A673 (cell line): ENCODE data around the gene ENDOD1. TPM values are rescaled to one million over a fixed set of nuclear protein-coding genes. Genes with fewer than 3 reads are reported as not detected.

Source experiments
- BruUV-seq: library from RNA; stranded (reverse); fragments of 400-500 nt; replicated peaks from 2 replicates; lab custom pipeline; 2021; lab: Mats Ljungman, UMichigan
- CTCF ChIA-PET: fragments of 300-600 bp; sonication (Branson Sonifier 250); formaldehyde crosslinking; loops from one replicate; lab custom pipeline; 2022; ENCODE audit warnings: antibody characterized with exemption; lab: Charles Lee
- POLR2A ChIA-PET: fragments of 300-600 bp; sonication (Branson Sonifier 250); formaldehyde crosslinking; loops from one replicate; lab custom pipeline; 2022; ENCODE audit warnings: antibody characterized with exemption; ENCODE audit not compliant: low non-redundant PET; lab: Charles Lee
- DNase-seq: peaks from one replicate; pipeline ENCODE4 v3.0.0-alpha.2; 2015; ENCODE audit warnings: low spot score
- H3K27ac ChIP-seq: fragments of 200-600 bp; sonication (generic); 2 replicates; pipeline ENCODE4 v1.5.1; 2016; ENCODE audit warnings: mixed run types, low read depth, mild to moderate bottlenecking, mixed read lengths, antibody characterized with exemption, low read length; ENCODE audit not compliant: poor library complexity, severe bottlenecking
- H3K27me3 ChIP-seq: fragments of 200-600 bp; sonication (generic); replicated peaks from 2 replicates; pipeline ENCODE4 v1.6.1; 2017; ENCODE audit warnings: mixed run types, low read depth, mild to moderate bottlenecking, mixed read lengths, antibody characterized with exemption, low read length; ENCODE audit not compliant: insufficient read depth, poor library complexity
- H3K36me3 ChIP-seq: fragments of 200-600 bp; sonication (generic); 2 replicates; pipeline ENCODE4 v1.6.1; 2016; ENCODE audit warnings: mixed run types, mild to moderate bottlenecking, mixed read lengths, antibody characterized with exemption, low read length; ENCODE audit not compliant: insufficient read depth, poor library complexity, severe bottlenecking
- H3K4me1 ChIP-seq: fragments of 200-600 bp; sonication (generic); 2 replicates; pipeline ENCODE4 v1.6.1; 2017; ENCODE audit warnings: mixed run types, mild to moderate bottlenecking, mixed read lengths, antibody characterized with exemption, low read length; ENCODE audit not compliant: insufficient read depth, poor library complexity, severe bottlenecking
- H3K4me3 ChIP-seq: fragments of 200-600 bp; sonication (generic); 2 replicates; pipeline ENCODE4 v1.5.1; 2016; ENCODE audit warnings: low read depth, mixed run types, mild to moderate bottlenecking, mixed read lengths, low read length; ENCODE audit not compliant: poor library complexity, severe bottlenecking
- H3K9me3 ChIP-seq: fragments of 200-600 bp; sonication (generic); 2 replicates; pipeline ENCODE4 v1.6.1; 2016; ENCODE audit warnings: mixed run types, low read depth, mild to moderate bottlenecking, mixed read lengths, antibody characterized with exemption, low read length; ENCODE audit not compliant: poor library complexity, severe bottlenecking
- CTCF ChIP-seq: fragments of 300-800, 200-600 bp; sonication (generic); conservative IDR thresholded peaks from 2 replicates; pipeline ENCODE4 v1.5.1; 2017; ENCODE audit warnings: low read depth, mild to moderate bottlenecking, antibody characterized with exemption, low read length, moderate library complexity, mixed read lengths
- EZH2 ChIP-seq: fragments of 200-600 bp; sonication (generic); IDR thresholded peaks from 2 replicates; pipeline ENCODE4 v1.6.1; 2017; ENCODE audit warnings: borderline replicate concordance, low read depth, mild to moderate bottlenecking, mixed read lengths, antibody characterized with exemption, low read length; ENCODE audit not compliant: poor library complexity, severe bottlenecking
- intact Hi-C: fragments of 100-400 bp; cut with micrococcal nuclease; formaldehyde crosslinking; loops from one replicate; pipeline ENCODE4 v1.10.0; 2022; ENCODE audit not compliant: unreplicated experiment
- total RNA-seq: library from RNA; stranded (reverse); gene quantifications from 2 replicates; pipeline ENCODE4 v1.2.3, GENCODE V29; 2021

The ENDOD1 gene
- total RNA-seq, 1 experiment from 2014 or later = 7.3 TPM

GRCh38 chr11:95100191-95100648 is 10.6 kb downstream of the ENDOD1 start:
- no peak for DNase-seq
- no TSS peak for BruUV-seq
- no peak for TF ChIP-seq EZH2
- no peak for TF ChIP-seq CTCF
- peaks cover 10% of the 10 kb centered on the region for H3K4me1 ChIP-seq
- ChIA-PET POLR2A (no interaction called here), CTCF (no interaction called here)
- H3K36me3 ChIP-seq = no peaks in the 10 kb centered on the region
- H3K9me3 ChIP-seq = no peaks in the 10 kb centered on the region
- no peak overlapping the region for H3K4me3 ChIP-seq
- intact Hi-C loops = no loop called here
- H3K27me3 ChIP-seq = no peaks in the 10 kb centered on the region
- H3K27ac ChIP-seq = no peak overlapping the region

GRCh38 chr11:95100856-95101507 is 11.3 kb downstream of the ENDOD1 start:
- DNase-seq = no peak
- no peaks in the 10 kb centered on the region for H3K36me3 ChIP-seq
- CTCF ChIA-PET = no interaction called here
- H3K27me3 ChIP-seq = no peaks in the 10 kb centered on the region
- intact Hi-C loops = no loop called here
- no peak overlapping the region for H3K4me3 ChIP-seq
- H3K4me1 ChIP-seq = peaks cover 4% of the 10 kb centered on the region
- POLR2A ChIA-PET = no interaction called here
- H3K9me3 ChIP-seq = no peaks in the 10 kb centered on the region
- TF ChIP-seq EZH2 = no peak
- no peak for TF ChIP-seq CTCF
- BruUV-seq = no TSS peak
- no peak overlapping the region for H3K27ac ChIP-seq

GRCh38 chr11:95101935-95102334 is 12.3 kb downstream of the ENDOD1 start:
- POLR2A ChIA-PET = no interaction called here
- Histone ChIP-seq H3K27me3 (no peaks in the 10 kb centered on the region), H3K9me3 (no peaks in the 10 kb centered on the region), H3K4me3 (no peak overlapping the region), H3K27ac (no peak overlapping the region), H3K36me3 (no peaks in the 10 kb centered on the region), H3K4me1 (peaks cover under 1% of the 10 kb centered on the region)
- no TSS peak for BruUV-seq
- intact Hi-C loops = no loop called here
- CTCF ChIA-PET = interaction anchor here (0.6 kb wide), 1 partner anchor 35 kb away, joined by 5 read pairs; no protein-coding TSS in a partner anchor
- TF ChIP-seq CTCF (no peak), EZH2 (no peak)
- no peak for DNase-seq
